DMS79 treated with DMSO at 0.1 percent for 48 hours (cell line): ENCODE measurements around the gene CYP1A1.

Source experiments
- DNase-seq: peaks from one replicate; lab custom pipeline; 2025; lab: John Stamatoyannopoulos, UW

Gene CYP1A1, protein sequence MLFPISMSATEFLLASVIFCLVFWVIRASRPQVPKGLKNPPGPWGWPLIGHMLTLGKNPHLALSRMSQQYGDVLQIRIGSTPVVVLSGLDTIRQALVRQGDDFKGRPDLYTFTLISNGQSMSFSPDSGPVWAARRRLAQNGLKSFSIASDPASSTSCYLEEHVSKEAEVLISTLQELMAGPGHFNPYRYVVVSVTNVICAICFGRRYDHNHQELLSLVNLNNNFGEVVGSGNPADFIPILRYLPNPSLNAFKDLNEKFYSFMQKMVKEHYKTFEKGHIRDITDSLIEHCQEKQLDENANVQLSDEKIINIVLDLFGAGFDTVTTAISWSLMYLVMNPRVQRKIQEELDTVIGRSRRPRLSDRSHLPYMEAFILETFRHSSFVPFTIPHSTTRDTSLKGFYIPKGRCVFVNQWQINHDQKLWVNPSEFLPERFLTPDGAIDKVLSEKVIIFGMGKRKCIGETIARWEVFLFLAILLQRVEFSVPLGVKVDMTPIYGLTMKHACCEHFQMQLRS

DNA sequence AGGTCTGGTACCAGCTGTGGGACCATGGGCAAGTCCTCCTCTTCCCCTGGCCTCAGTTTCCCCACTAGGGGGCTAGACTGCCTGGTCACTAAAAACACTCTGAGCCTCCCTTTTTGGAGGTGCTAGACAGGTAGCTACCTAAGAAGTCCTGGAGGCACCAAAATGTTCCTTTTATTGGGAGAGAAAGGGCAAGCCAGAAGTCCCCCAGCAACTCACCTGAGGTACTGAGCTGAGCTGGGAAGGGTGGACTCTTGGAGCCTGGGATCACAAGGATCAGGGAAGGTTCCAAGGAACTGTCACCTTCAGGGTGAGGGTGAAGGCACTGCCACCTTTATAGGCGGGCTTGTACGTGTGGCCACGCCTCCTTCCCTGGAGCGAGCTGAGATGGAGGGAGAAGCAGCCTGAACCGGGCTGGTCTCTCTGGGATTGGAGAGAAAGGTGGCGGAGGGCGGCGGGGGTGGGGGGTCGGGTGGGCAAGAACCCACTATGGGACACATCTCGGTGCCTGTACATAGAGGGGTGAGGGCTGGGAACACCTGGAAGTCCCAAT, at the start of gene CYP1A1:
Gene CYP1A1, minus strand, starts transcription at position 304 of the 550 bp plus-strand sequence. CDS start 2,431 bp downstream, outside the sequence.
- DNase-seq = peak; percentile 2

DNA sequence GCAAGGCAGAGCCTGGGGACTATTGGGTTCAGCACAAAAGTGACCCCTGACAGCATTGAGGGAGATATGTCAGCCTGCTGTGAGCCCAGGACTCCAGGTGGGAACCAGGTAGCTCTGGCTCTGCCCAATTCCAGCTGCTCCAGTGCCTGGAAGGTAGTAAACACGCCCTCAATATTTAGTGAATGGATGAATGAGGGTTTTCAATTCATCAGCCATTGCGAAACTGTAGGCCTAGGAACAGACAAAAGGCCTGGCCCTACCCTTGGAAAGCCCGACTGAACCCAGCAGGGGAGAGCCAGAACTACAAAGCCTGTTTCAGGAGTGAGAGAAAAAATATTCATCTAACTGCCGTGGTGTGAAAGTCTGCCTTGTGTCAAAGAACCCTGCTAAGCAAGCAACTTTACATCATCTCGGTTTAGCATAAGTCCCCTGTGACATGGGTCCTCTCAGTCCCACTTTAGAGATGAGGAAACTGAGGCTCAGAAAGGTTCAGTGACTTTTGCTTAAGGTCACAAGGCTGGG, 48.5 kb upstream of the CYP1A1 start:
- DNase-seq = no peak

DNA sequence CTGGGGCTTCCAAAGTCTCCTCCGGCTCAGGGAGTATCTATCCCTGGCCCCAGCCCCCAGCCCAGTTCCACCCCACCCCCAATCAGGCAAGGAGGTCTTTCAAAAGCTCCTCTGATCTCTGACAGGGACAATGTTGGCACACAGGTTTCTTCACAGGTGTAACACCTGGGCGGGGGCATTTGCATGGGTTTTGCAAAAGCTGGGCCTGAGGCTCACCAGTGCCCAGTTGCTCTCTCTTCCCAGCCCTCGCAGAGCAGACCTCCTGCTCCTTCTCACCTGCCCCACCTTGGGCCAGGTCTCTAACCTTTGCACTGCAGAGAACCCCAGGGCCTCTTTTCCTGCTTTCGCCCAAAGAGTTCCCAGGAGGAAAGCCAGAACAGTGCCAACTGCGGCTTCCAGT, 48.0 kb upstream of the CYP1A1 start:
- no peak for DNase-seq

DNA sequence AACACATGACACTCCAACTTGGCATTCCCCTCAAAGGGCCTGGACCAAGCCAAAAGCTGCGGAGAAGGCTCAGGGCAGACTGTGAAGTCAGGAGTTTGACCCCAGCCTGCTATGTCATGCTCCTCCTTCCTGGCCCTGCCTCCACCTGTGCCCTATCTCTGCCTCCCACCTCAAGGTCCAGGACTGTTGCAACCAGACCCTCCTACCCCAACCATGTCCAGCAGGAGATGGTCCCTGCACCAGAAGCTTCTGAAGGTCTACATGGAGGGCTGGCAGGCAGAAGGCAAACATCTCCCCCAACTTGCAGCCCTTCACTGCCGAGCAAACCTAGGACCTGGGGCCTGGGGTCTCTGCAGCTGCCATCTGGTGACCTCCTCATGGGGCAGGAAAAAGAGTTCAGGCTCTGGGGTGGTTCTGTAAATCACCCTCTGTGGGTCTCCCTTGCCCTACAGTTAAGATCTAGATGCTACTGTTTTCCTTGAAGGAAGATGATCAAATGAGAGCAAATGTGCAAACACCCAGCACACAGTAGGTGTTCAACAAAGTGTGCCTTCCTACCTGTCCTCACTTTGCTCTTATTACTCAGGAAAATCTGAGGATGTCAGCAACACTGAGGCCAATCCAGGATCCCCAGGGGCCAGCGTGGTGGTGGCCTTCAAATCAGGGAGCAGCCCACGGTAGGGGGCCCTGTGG, 45.0 kb upstream of the CYP1A1 start:
- no peak for DNase-seq

DNA sequence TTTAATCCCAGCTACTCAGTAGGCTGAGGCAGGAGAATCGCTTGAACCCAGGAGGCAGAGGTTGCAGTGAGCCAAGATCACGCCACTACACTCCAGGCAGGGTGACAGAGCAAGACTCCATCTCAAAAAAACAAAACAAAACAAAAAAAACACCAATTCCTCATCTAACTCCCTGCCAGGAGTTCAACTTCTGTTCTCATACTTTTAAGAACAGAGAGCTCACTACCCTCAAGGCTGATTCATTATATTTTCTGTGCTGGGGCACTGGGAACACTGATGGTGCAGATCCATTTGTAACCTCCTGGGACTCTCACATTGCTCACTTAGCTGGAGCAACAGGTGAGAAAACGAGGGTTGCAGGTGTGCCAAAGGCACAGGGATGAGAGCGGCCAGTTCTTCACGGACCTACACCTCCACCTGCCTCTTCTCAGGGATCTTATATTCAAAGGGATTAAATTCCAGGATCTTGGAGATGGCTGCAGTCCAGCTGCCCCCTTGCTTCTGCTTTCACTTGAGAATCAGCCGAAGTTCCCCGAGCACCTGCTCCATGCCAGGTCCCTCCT, 44.2 kb upstream of the CYP1A1 start:
- DNase-seq = peak; percentile 18

DNA sequence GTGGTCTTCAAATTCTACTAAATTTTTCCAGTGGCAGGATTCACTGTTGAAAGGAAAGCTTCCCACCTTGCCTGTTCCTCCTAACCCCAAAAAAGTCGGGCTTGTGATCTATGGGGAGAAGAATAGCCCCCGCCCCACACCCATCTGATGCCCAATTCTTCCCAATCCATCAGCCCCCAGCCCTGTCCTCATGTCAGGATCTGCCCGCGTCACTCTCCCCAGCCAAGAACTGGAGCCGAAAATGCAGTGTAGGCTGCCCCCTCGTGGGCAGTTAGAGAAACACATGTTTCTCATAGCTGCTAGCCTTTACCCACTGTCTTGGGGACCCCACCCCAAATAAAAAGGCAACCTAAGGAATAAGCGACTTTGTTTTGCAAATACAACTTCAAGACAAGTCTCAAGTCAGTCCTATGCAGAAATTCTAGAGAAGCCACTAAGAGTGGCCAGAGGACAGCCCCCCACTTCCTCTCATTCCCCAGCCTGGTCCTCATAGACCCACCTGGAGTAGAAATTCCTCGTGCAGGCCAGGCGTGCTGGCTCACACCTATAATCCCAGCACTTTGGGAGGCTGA, 43.5 kb upstream of the CYP1A1 start:
- peak; percentile 2 for DNase-seq

DNA sequence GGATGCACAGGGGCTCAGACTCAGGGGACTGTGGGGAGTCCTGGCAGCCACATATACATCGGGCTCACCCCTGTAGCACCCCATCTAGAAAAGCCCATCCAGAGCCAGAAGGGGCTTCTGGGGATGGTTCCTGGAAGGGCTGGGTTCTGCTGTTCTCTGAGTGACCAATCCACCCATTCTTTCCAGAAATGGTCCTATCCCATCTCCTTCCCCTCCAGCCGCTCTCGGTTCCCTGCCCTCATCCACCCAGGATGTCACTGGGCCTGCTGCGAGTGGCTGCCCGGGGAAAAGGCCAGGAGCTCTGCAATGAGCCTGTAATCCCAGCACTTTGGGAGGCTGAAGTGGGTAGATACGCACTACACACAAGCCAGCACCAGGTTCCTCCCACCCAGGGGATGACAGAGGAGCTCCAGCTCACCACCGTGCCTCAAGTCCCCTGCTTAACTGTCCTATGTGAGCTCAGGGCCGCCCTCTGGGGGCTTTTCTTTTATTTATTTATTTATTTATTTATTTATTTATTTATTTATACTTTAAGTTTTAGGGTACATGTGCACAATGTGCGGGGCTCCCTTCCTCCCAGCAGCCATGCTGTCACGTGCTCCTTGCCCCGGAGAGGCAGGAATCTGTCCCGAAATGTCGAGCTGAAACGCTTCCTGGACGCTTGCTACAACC, 42.9 kb upstream of the CYP1A1 start:
- DNase-seq = no peak

DNA sequence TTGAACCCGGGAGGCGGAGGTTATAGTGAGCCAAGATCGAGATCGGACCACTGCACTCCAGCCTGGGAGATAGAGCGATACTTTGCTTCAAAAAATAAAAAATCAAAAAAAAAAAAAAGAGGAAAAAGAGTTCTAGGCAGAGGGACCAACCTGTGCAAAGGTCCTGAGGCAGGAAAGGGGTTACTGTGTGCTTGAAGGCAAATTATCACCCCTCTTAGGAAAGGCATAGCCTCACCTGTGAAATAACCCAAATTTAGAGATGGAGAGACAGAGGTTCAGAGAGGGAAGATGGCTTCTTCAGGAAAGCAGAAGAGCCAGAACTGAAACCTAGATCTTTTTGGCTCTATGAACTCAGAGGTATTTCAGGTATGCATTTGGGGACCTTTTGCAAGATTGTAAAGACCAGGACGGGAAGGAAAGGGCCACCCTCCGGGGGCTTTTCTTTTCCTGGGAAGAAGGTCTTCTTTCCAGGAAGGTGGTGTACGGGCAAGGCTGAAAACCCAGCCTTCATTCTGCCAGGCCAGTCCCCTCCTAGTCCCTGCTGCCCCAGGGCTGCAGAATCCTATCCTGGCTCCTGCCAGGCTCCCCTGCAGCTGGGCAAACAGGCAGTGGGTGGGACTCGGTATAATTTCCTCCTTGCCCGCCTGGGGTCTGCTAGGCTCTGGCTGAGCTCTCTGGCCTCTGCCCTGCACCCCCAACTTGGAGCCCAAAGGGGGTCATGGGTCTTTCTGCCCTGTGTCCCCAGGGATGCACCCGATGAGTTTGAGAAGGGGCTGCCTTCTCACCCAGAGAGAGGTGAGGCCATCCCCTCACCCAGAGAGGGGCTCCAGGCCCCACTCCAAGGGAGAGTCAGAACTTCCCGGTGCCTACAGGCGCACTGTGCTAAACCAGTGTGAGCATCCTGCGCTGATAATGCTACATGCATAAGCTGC, 42.1 kb upstream of the CYP1A1 start:
- no peak for DNase-seq

DNA sequence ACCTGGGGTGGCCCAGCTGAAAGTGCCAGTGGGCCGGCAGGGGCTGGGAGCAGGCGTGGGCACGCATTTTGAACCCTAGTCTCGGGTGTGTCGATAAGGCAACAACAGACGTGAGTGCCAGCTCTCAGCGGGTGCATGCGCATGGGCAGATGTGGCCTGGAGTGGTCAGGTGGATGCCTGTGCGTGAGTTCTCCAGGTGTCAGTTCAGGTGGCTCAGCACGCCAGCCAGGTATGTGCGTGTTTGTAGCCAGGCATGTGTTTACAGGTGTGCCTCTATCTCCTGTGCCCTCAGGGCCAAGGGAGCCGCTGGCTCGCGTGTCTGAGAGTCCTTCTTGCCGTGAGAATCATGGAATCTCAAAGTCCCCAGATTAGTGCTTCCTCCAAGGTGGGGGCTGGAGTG, 38.1 kb upstream of the CYP1A1 start:
- peak; percentile 25 for DNase-seq

DNA sequence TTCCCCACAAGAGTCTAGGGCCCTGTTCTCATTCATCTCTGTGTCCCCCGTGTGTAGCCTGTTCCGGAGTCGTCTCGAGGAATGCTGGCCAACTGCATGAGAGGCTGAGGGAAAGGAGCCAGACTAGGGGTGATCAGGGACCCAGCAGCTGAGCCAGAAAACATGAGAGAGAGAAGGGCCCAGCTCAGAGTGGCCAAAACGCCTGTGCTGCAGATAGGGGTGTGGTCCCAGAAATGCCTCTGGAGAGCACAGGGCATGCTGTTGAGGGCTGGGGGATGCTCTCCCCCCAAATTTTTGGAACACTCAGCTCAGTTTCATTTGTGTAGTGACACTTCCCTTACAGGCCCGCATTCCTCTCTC, 37.4 kb upstream of the CYP1A1 start:
- no peak for DNase-seq

DNA sequence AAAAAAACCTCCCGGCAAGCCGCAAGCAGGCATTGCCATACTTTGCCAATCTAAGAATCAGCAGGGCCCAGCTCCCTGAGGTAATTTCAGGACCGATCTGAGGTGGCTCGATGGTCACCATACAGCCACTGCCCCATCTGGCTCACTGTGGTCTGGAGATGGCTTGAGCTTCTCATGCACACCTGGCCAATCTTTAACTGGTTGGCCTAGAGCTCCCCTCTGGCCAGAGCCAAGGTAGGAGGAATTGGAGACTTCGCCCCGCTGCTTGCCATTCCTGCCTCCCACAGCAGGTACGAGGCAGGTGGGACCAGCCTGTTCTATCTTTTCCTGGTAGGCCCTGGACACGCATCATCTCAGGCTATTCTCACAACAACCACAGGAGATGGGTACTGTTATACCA, 33.4 kb upstream of the CYP1A1 start:
- DNase-seq = no peak

DNA sequence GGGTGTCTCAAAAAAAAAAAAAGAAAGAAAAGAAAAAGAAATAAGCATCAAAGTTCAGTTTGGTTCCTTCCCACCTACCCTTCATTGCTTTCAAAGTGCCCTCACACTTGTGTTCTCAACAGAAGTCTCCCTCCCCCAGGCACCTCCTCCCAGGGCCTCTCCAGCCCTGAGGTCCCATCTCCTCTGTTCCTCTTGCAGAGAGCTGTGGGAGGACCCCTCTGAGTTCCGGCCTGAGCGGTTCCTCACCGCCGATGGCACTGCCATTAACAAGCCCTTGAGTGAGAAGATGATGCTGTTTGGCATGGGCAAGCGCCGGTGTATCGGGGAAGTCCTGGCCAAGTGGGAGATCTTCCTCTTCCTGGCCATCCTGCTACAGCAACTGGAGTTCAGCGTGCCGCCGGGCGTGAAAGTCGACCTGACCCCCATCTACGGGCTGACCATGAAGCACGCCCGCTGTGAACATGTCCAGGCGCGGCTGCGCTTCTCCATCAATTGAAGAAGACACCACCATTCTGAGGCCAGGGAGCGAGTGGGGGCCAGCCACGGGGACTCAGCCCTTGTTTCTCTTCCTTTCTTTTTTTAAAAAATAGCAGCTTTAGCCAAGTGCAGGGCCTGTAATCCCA, 29.4 kb upstream of the CYP1A1 start:
- DNase-seq = no peak

DNA sequence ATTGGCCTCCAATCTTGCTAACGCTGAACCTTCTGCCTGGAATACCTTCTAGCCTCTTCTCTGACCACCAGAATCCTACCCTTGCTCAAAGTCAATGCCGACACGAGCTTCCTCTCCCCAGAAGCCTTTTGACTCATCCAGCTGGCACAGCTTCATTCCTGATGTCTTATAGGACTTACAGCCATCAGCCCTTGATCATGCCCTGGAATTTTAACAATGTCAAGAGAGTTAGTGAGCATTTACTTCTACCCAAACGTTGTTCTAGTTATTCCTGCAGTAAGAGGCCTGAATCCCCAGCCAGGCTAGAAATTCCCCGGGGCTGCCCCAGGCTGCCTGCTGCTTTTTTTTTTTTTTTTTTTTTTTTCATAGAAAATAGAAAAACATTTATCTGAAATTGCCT, 27.2 kb upstream of the CYP1A1 start:
- DNase-seq = no peak

DNA sequence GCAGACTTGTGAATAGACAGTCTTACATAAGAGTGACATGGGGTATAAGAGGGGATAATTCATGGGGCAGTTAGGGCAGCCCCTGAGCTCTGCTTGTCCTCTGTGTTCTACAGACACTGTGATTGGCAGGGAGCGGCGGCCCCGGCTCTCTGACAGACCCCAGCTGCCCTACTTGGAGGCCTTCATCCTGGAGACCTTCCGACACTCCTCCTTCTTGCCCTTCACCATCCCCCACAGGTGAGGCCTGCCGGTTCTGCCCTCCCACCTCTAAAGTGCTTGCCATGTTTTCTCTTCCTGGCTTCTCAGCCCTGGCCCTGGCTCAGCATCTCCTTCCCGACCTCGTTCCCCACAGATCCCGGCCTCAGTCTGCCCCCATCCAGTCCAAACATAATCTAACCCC, 26.7 kb upstream of the CYP1A1 start:
- DNase-seq = no peak

DNA sequence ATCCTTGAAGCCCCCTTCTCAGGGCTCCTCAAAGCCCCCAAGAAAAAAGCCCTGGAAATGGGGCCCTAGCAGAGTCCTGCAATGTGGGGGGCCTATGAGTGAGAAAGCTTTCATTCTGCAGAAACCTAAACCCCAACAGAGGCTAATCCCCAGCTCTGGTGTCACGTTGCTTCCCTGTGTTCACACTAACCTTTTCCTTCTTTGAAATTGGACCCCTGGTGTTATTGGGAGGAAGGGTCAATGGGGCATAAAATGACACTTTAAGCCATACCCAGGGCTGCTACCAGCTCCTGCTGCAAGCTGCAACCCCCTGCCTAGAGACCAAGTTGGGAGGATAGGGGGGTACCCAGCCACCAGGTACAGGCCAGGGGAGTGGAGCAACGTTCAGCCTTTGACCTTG, 25.4 kb upstream of the CYP1A1 start:
- DNase-seq = no peak

DNA sequence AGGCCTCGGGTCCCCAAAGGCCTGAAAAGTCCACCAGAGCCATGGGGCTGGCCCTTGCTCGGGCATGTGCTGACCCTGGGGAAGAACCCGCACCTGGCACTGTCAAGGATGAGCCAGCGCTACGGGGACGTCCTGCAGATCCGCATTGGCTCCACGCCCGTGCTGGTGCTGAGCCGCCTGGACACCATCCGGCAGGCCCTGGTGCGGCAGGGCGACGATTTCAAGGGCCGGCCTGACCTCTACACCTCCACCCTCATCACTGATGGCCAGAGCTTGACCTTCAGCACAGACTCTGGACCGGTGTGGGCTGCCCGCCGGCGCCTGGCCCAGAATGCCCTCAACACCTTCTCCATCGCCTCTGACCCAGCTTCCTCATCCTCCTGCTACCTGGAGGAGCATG, 24.5 kb upstream of the CYP1A1 start:
- no peak for DNase-seq

DNA sequence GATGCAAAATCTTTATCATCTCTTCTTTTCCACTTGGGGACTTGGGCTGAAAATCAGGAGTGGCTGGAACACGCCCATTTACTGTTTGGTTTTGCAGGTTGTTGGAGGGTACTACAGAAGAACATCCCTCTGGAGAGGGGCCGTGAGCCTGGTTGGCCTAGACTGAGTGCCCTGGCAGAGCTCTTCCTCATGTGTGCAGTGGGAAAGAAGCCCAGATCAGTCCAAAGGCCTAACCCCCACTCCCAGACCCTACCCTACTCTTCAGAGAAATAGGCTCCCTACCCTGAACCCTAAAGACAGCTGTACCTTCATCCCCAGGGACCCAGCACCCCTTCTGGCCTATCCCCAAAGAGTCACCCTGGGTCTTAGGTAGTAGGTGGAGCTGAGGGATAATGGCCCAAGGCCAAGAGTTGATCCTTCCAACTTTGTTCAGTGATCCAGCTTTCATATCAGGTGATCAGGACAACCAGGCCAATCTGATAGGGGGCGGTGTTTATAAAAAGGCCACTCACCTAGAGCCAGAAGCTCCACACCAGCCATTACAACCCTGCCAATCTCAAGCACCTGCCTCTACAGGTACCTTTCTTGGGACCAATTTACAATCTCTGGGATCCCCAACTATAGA, 23.1 kb upstream of the CYP1A1 start, which contains the start of gene CYP1A2:
Gene CYP1A2, plus strand, starts transcription at position 524 of the 625 bp plus-strand sequence. CDS start 894 bp downstream, outside the sequence.
- no peak for DNase-seq

DNA sequence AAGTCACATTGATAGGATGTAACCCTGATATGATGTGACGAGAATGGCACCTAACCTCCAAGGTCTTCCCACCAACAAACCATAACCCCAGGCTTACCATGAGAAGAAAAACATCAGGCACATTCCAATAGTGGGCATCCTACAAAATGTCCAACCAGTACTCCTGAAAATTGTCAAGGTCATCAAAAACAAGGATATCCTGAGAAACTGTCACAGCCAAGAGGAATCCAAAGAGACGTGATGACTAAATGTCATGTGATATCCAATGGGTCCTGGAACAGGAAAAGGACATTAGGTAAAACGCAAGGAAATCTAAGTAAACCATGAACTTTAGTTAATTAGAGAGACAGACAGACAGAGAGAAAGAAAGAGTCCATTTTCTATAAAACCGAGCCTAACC, 21.1 kb upstream of the CYP1A1 start:
- DNase-seq = no peak

DNA sequence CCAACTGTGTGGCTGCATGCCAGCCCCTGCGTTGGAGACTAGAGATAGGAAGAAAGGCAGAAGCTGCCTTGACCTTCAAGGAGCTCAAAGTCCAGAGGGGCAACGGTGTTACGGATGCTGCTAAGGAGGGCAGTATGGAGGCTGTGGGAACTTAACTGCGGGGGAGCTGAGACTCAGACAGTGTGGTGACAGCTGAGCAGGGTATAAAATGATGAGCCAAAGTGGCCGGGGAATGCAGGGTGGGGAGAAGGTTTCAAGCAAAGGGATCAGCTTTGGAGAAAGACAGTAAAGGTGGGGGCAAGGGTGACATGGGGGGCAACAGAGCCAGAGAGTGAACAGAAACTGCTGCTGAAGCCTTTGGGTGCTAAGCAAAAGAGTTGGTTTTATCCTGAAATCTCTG, 17.1 kb upstream of the CYP1A1 start:
- no peak for DNase-seq
